ENCODE data around the gene SLC25A3.

The SLC25A3 gene

DNA sequence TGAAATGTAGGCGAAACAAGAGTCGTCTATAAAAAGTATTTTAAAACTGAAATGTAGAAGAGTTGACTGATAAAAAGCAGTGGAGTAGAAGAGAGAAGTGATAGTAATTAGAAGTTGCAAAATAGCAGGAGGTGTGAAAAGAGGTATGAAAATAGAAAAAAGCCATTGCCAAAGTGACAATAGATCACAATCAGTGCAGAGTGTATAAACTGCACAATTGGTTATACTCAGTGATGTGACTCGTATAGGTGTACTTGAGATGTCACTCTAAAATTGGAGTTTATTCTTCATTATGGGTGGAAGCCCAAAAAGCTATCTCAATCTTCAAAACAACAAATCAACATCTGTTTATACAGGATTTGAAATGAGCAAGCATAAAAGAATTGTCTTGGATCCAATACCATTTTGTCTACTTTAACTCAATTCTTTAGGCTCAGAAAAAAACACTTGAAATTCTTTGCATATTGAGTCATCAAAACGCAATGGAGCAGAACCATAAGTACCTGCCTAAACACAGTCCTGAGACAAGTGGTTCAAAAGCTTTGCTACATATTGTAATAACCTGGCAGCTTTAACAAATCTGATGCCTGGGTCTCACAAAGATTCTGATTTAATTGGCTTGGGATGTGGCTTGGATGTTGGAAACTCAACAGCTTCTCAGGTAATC, 42.3 kb downstream of the SLC25A3 start (continued):
- TF ChIP-seq ZNF707 (tag by site-specific recombination; IDR thresholded peaks at IDR 0.05) (no peak), ZNF221 (tag by site-specific recombination; IDR thresholded peaks at IDR 0.05; ENCODE audit: borderline replicate concordance) (no peak), ZNF121 (tag by site-specific recombination; IDR thresholded peaks at IDR 0.05) (no peak), ZNF777 (tag by site-specific recombination; IDR thresholded peaks at IDR 0.05; ENCODE audit: borderline replicate concordance) (no peak), ZNF654 (tag by site-specific recombination; IDR thresholded peaks at IDR 0.05; ENCODE audit: low read depth) (no peak), SETDB1 (IDR thresholded peaks at IDR 0.05; ENCODE audit: insufficient read length, low read length) (no peak), ZNF510 (tag by site-specific recombination; IDR thresholded peaks at IDR 0.05; ENCODE audit: insufficient replicate concordance) (no peak), ZNF791 (tag by site-specific recombination; IDR thresholded peaks at IDR 0.05) (no peak), ZNF416 (tag by site-specific recombination; IDR thresholded peaks at IDR 0.05) (no peak), HOXD13 (CRISPR knock-in tag; IDR thresholded peaks at IDR 0.05; ENCODE audit: borderline replicate concordance) (no peak), GLIS2 (tag by site-specific recombination; IDR thresholded peaks at IDR 0.05) (no peak), ZNF514 (tag by site-specific recombination; IDR thresholded peaks at IDR 0.05) (no peak), ZNF677 (tag by site-specific recombination; IDR thresholded peaks at IDR 0.05) (no peak), ZNF184 (tag by site-specific recombination; IDR thresholded peaks at IDR 0.05) (0 out of 2 replicates have a peak, but pooled peaks have one; percentile 57), ZBTB21 (tag by site-specific recombination; IDR thresholded peaks at IDR 0.05) (no peak), KLF16 (tag by site-specific recombination; IDR thresholded peaks at IDR 0.05) (no peak), ZNF701 (tag by site-specific recombination; IDR thresholded peaks at IDR 0.05) (no peak), ZNF596 (tag by site-specific recombination; IDR thresholded peaks at IDR 0.05) (no peak), ZFP41 (tag by site-specific recombination; IDR thresholded peaks at IDR 0.05; ENCODE audit: borderline replicate concordance) (no peak), ZNF658 (tag by site-specific recombination; IDR thresholded peaks at IDR 0.05) (no peak), ZNF558 (tag by site-specific recombination; IDR thresholded peaks at IDR 0.05) (no peak), ZNF146 (tag by site-specific recombination; IDR thresholded peaks at IDR 0.05) (no peak), ZNF10 (tag by site-specific recombination; IDR thresholded peaks at IDR 0.05) (no peak)
- TF ChIP-seq, protein P1, sequence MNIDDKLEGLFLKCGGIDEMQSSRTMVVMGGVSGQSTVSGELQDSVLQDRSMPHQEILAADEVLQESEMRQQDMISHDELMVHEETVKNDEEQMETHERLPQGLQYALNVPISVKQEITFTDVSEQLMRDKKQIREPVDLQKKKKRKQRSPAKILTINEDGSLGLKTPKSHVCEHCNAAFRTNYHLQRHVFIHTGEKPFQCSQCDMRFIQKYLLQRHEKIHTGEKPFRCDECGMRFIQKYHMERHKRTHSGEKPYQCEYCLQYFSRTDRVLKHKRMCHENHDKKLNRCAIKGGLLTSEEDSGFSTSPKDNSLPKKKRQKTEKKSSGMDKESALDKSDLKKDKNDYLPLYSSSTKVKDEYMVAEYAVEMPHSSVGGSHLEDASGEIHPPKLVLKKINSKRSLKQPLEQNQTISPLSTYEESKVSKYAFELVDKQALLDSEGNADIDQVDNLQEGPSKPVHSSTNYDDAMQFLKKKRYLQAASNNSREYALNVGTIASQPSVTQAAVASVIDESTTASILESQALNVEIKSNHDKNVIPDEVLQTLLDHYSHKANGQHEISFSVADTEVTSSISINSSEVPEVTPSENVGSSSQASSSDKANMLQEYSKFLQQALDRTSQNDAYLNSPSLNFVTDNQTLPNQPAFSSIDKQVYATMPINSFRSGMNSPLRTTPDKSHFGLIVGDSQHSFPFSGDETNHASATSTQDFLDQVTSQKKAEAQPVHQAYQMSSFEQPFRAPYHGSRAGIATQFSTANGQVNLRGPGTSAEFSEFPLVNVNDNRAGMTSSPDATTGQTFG (tag by site-specific recombination; IDR thresholded peaks at IDR 0.05; ENCODE audit: borderline replicate concordance), result no peak
- TF ChIP-seq, protein P2, sequence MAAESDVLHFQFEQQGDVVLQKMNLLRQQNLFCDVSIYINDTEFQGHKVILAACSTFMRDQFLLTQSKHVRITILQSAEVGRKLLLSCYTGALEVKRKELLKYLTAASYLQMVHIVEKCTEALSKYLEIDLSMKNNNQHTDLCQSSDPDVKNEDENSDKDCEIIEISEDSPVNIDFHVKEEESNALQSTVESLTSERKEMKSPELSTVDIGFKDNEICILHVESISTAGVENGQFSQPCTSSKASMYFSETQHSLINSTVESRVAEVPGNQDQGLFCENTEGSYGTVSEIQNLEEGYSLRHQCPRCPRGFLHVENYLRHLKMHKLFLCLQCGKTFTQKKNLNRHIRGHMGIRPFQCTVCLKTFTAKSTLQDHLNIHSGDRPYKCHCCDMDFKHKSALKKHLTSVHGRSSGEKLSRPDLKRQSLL (tag by site-specific recombination; IDR thresholded peaks at IDR 0.05), result no peak
- TF ChIP-seq, protein P3, sequence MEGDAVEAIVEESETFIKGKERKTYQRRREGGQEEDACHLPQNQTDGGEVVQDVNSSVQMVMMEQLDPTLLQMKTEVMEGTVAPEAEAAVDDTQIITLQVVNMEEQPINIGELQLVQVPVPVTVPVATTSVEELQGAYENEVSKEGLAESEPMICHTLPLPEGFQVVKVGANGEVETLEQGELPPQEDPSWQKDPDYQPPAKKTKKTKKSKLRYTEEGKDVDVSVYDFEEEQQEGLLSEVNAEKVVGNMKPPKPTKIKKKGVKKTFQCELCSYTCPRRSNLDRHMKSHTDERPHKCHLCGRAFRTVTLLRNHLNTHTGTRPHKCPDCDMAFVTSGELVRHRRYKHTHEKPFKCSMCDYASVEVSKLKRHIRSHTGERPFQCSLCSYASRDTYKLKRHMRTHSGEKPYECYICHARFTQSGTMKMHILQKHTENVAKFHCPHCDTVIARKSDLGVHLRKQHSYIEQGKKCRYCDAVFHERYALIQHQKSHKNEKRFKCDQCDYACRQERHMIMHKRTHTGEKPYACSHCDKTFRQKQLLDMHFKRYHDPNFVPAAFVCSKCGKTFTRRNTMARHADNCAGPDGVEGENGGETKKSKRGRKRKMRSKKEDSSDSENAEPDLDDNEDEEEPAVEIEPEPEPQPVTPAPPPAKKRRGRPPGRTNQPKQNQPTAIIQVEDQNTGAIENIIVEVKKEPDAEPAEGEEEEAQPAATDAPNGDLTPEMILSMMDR (tag by site-specific recombination; IDR thresholded peaks at IDR 0.05), result no peak
- TF ChIP-seq, protein P4, sequence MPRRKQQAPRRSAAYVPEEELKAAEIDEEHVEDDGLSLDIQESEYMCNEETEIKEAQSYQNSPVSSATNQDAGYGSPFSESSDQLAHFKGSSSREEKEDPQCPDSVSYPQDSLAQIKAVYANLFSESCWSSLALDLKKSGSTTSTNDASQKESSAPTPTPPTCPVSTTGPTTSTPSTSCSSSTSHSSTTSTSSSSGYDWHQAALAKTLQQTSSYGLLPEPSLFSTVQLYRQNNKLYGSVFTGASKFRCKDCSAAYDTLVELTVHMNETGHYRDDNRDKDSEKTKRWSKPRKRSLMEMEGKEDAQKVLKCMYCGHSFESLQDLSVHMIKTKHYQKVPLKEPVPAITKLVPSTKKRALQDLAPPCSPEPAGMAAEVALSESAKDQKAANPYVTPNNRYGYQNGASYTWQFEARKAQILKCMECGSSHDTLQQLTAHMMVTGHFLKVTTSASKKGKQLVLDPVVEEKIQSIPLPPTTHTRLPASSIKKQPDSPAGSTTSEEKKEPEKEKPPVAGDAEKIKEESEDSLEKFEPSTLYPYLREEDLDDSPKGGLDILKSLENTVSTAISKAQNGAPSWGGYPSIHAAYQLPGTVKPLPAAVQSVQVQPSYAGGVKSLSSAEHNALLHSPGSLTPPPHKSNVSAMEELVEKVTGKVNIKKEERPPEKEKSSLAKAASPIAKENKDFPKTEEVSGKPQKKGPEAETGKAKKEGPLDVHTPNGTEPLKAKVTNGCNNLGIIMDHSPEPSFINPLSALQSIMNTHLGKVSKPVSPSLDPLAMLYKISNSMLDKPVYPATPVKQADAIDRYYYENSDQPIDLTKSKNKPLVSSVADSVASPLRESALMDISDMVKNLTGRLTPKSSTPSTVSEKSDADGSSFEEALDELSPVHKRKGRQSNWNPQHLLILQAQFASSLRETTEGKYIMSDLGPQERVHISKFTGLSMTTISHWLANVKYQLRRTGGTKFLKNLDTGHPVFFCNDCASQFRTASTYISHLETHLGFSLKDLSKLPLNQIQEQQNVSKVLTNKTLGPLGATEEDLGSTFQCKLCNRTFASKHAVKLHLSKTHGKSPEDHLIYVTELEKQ (tag by site-specific recombination; IDR thresholded peaks at IDR 0.05; ENCODE audit: borderline replicate concordance), result no peak
- TF ChIP-seq, protein P5, sequence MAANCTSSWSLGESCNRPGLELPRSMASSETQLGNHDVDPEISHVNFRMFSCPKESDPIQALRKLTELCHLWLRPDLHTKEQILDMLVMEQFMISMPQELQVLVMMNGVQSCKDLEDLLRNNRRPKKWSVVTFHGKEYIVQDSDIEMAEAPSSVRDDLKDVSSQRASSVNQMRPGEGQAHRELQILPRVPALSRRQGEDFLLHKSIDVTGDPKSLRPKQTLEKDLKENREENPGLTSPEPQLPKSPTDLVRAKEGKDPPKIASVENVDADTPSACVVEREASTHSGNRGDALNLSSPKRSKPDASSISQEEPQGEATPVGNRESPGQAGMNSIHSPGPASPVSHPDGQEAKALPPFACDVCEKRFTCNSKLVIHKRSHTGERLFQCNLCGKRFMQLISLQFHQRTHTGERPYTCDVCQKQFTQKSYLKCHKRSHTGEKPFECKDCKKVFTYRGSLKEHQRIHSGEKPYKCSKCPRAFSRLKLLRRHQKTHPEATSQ (tag by site-specific recombination; IDR thresholded peaks at IDR 0.05), result no peak

Data from HEK293 (cell line).